Activated naive CD4-positive, alpha-beta T cell treated with anti-CD3 and anti-CD28 coated beads, Interleukin-2, amount 50 U/mL, for 16 hours (primary cell): Measurements from ENCODE around the gene PLSCR3.

Source experiments
- DNase-seq: peaks from one replicate; pipeline ENCODE4 v3.0.0-alpha.2; 2020

Gene PLSCR3

GRCh38 chr17:7394452-7395191, at the start of gene PLSCR3:
Gene PLSCR3, minus strand, starts transcription at chr17:7394525. Its CDS starts 415 bp downstream, at chr17:7394110.
- peak; percentile 85 for DNase-seq

- DNase-seq: no peak
Observed at GRCh38 chr17:7443499-7444485, 49.5 kb upstream of the PLSCR3 start.

- no peak for DNase-seq
Observed at GRCh38 chr17:7442142-7442541, 47.8 kb upstream of the PLSCR3 start.

- DNase-seq: no peak
Observed at GRCh38 chr17:7441266-7441665, 46.9 kb upstream of the PLSCR3 start.

- no peak for DNase-seq
Observed at GRCh38 chr17:7440834-7441195, 46.5 kb upstream of the PLSCR3 start.

- peak; percentile 28 for DNase-seq
Observed at GRCh38 chr17:7440113-7440833, 45.9 kb upstream of the PLSCR3 start.

GRCh38 chr17:7439462-7440112, 45.3 kb upstream of the PLSCR3 start, which contains the start of gene FGF11:
Gene FGF11, plus strand, starts transcription at chr17:7439512. Its CDS starts 109 bp downstream, at chr17:7439621.
- no peak for DNase-seq

GRCh38 chr17:7438656-7439460, 44.5 kb upstream of the PLSCR3 start:
- no peak for DNase-seq

GRCh38 chr17:7437950-7438614, 43.8 kb upstream of the PLSCR3 start:
- DNase-seq: peak; percentile 74

- no peak for DNase-seq
Observed at GRCh38 chr17:7437369-7437863, 43.1 kb upstream of the PLSCR3 start.

GRCh38 chr17:7436556-7437368, 42.4 kb upstream of the PLSCR3 start:
- peak; percentile 85 for DNase-seq

- DNase-seq: peak; percentile 56
Observed at GRCh38 chr17:7435676-7436555, 41.6 kb upstream of the PLSCR3 start.

- DNase-seq: no peak
Observed at GRCh38 chr17:7432296-7432695, 38.0 kb upstream of the PLSCR3 start.

GRCh38 chr17:7431231-7431630, 36.9 kb upstream of the PLSCR3 start:
- no peak for DNase-seq

- no peak for DNase-seq
Observed at GRCh38 chr17:7429722-7430121, 35.4 kb upstream of the PLSCR3 start.

- no peak for DNase-seq
Observed at GRCh38 chr17:7428557-7428956, 34.2 kb upstream of the PLSCR3 start, which contains the start of gene SPEM3. Gene SPEM3, plus strand, starts transcription at chr17:7428857. Its CDS starts 46 bp downstream, at chr17:7428903.

- no peak for DNase-seq
Observed at GRCh38 chr17:7427549-7427948, 33.2 kb upstream of the PLSCR3 start.

- DNase-seq: no peak
Observed at GRCh38 chr17:7426896-7427489, 32.7 kb upstream of the PLSCR3 start.
